HepG2 (cell line): ENCODE results near the gene NKPD1. TPM values are rescaled to one million over a fixed set of nuclear protein-coding genes. Genes with fewer than 3 reads are reported as not detected.

ENCODE experiments used
- ATAC-seq: fragments of 200-7000 bp; cut with Tn5 transposase; 3 replicates; pipeline ENCODE4 v1.9.1; 2020; ENCODE audit warnings: mild to moderate bottlenecking, moderate library complexity
- BruUV-seq: library from RNA; stranded (reverse); fragments of 400-500 nt; replicated peaks from 2 replicates; lab custom pipeline; 2021; lab: Mats Ljungman, UMichigan
- CTCF ChIA-PET: fragments of 300-600 bp; formaldehyde crosslinking; extraction: SDS; loops from one replicate; lab custom pipeline; 2021; ENCODE audit warnings: low total read pairs, inconsistent platforms, low intra/inter-chr PET ratio; lab: Yijun Ruan, JAX
- POLR2A ChIA-PET: fragments of 350-600 bp; sonication (Branson Sonifier 250); formaldehyde crosslinking; loops from one replicate; lab custom pipeline; 2020; ENCODE audit warnings: antibody characterized with exemption, inconsistent platforms; lab: Yijun Ruan, JAX
- DNase-seq: peaks from one replicate; pipeline ENCODE4 v3.0.0-alpha.2; 2015; ENCODE audit warnings: low spot score
- FAIRE-seq: peaks from 3 replicates; lab custom pipeline; 2011; peaks lifted over from hg19 to GRCh38; lab: Jason Lieb, UNC
- H2AFZ ChIP-seq: one replicate; pipeline ENCODE4 v1.6.1; 2011; ENCODE audit warnings: low read length, inconsistent platforms
- H3K27ac ChIP-seq: fragments of 300-600 bp; 3 replicates; pipeline ENCODE4 v1.8.0; 2011; ENCODE audit warnings: mixed run types, mild to moderate bottlenecking, mixed read lengths, low read length, inconsistent platforms; ENCODE audit not compliant: insufficient read depth; ENCODE audit errors: extremely low read length
- H3K27me3 ChIP-seq, 2 experiments: fragments of 200-600 bp in 1 of 2; 2 replicates in 1 of 2; 3 replicates in 1 of 2; pipeline versions ENCODE4 v1.6.0 to v1.8.0; 2011; ENCODE audit warnings: low read length in 2 of 2, mild to moderate bottlenecking in 2 of 2, moderate library complexity in 2 of 2, inconsistent platforms in 1 of 2; ENCODE audit not compliant: insufficient read depth in 2 of 2, control insufficient read depth in 1 of 2
- H3K36me3 ChIP-seq, 2 experiments: fragments of 200-600 bp in 1 of 2; replicated peaks in 1 of 2; 2 replicates in 1 of 2; 3 replicates in 1 of 2; pipeline versions ENCODE4 v1.5.1 to v1.8.0; 2011; ENCODE audit warnings: low read length in 2 of 2, inconsistent platforms in 1 of 2; ENCODE audit not compliant: insufficient read depth in 2 of 2, control insufficient read depth in 1 of 2
- H3K4me1 ChIP-seq: 2 replicates; pipeline ENCODE4 v1.5.1; 2012; ENCODE audit warnings: low read length, inconsistent platforms; ENCODE audit not compliant: insufficient read depth
- H3K4me2 ChIP-seq: 2 replicates; pipeline ENCODE4 v1.6.0; 2011; ENCODE audit warnings: low read depth, low read length, inconsistent platforms
- H3K4me3 ChIP-seq, 3 experiments: fragments of 200-600 bp in 1 of 3; sonication (generic), shearing (Covaris generic) in 1 of 3; replicated peaks in 1 of 3; 2 replicates each; pipeline ENCODE4 v1.5.1; 2011 to 2016; ENCODE audit warnings: low read length in 3 of 3, inconsistent platforms in 2 of 3, low read depth in 2 of 3, mild to moderate bottlenecking in 2 of 3, control low read depth in 1 of 3, mixed read lengths in 1 of 3; ENCODE audit not compliant: insufficient read depth in 1 of 3
- H3K79me2 ChIP-seq: one replicate; pipeline ENCODE4 v1.6.1; 2011; ENCODE audit warnings: low read length, inconsistent platforms; ENCODE audit not compliant: insufficient read depth
- H3K9ac ChIP-seq: 2 replicates; pipeline ENCODE4 v1.6.0; 2011; ENCODE audit warnings: mild to moderate bottlenecking, low read depth, low read length, inconsistent platforms; ENCODE audit not compliant: insufficient read depth
- H3K9me3 ChIP-seq: 2 replicates; pipeline ENCODE4 v1.5.1; 2012; ENCODE audit warnings: mild to moderate bottlenecking, low read length
- H4K20me1 ChIP-seq: 2 replicates; pipeline ENCODE4 v1.6.0; 2011; ENCODE audit warnings: inconsistent platforms, mild to moderate bottlenecking, low read length, moderate library complexity; ENCODE audit not compliant: insufficient read depth
- ATF2 ChIP-seq: sonication (generic); formaldehyde crosslinking; IDR thresholded peaks from 2 replicates; pipeline ENCODE4 v1.4.0; 2020; ENCODE audit warnings: missing genetic modification reagents
- KDM2A ChIP-seq: sonication (generic); formaldehyde crosslinking; IDR thresholded peaks from 2 replicates; pipeline ENCODE4 v1.4.0; 2020; ENCODE audit warnings: low read depth, missing genetic modification reagents, borderline replicate concordance
- PBX3 ChIP-seq: sonication (generic); formaldehyde crosslinking; IDR thresholded peaks from 2 replicates; pipeline ENCODE4 v1.8.1; 2023; ENCODE audit warnings: missing genetic modification reagents, inconsistent platforms, borderline replicate concordance
- POLR2AphosphoS5 ChIP-seq: IDR thresholded peaks from 2 replicates; pipeline ENCODE4 v1.6.1; 2012; ENCODE audit warnings: low read depth, low read length
- TBL1XR1 ChIP-seq: fragments of 150-350 bp; IDR thresholded peaks from 2 replicates; pipeline ENCODE4 v1.6.1; 2014; ENCODE audit warnings: borderline replicate concordance, low read length; ENCODE audit not compliant: partially characterized antibody
- ZMYM3 ChIP-seq: sonication (generic); formaldehyde crosslinking; IDR thresholded peaks from 2 replicates; pipeline ENCODE4 v1.5.1; 2020; ENCODE audit warnings: mild to moderate bottlenecking, missing genetic modification reagents
- ZNF142 ChIP-seq: sonication (generic); formaldehyde crosslinking; IDR thresholded peaks from 2 replicates; pipeline ENCODE4 v1.4.0; 2020; ENCODE audit warnings: missing genetic modification reagents
- ZNF383 ChIP-seq: sonication (generic); formaldehyde crosslinking; IDR thresholded peaks from 2 replicates; pipeline ENCODE4 v1.4.0; 2020; ENCODE audit warnings: missing genetic modification reagents, mild to moderate bottlenecking, borderline replicate concordance
- ZNF549 ChIP-seq: sonication (generic); formaldehyde crosslinking; IDR thresholded peaks from 2 replicates; pipeline ENCODE4 v1.5.0; 2020; ENCODE audit warnings: missing genetic modification reagents
- ZNF724P ChIP-seq: sonication (generic); formaldehyde crosslinking; IDR thresholded peaks from 2 replicates; pipeline ENCODE4 v1.8.0; 2022; ENCODE audit warnings: missing genetic modification reagents, borderline replicate concordance
- ZNF891 ChIP-seq: sonication (generic); formaldehyde crosslinking; IDR thresholded peaks from 2 replicates; pipeline ENCODE4 v1.5.0; 2020; ENCODE audit warnings: mild to moderate bottlenecking, missing genetic modification reagents
- WGBS: methylation state at CpG from one replicate; pipeline ENCODE4 v1.1.6; 2017; ENCODE audit warnings: low lambda C conversion rate; 5-methylcytosine and 5-hydroxymethylcytosine counted together
- in situ Hi-C: cut with HindIII; loops from 2 replicates; pipeline ENCODE4 v1.10.0; 2017; ENCODE audit warnings: low pct_unique_long_range_greater_than_20kb; ENCODE audit not compliant: extremely low pct_ligation_motif_present
- intact Hi-C: fragments of 100-400 bp; cut with micrococcal nuclease; formaldehyde crosslinking; loops from one replicate; pipeline ENCODE4 v1.10.0; 2022; ENCODE audit not compliant: unreplicated experiment
- polyA plus RNA-seq, 8 experiments: library from polyadenylated mRNA; depleted of rRNA in 3 of 8; stranded (reverse) in 7 of 8; unstranded in 1 of 8; fragments of >200 nt; fragmentation: Illumina TruSeq in 4 of 8; extraction: Trizol in 4 of 8; gene quantifications; 2 replicates each; pipeline versions ENCODE4 v1.2.1 to v1.2.3, GENCODE V29; 2011 to 2016; ENCODE audit warnings: low read depth in 4 of 8, missing spikeins in 1 of 8, mixed read lengths in 1 of 8; ENCODE audit not compliant: insufficient read depth in 1 of 8
- total RNA-seq, 5 experiments: library from RNA; depleted of rRNA; stranded (reverse); fragments of >200 nt; fragmentation: Illumina TruSeq; extraction: Trizol; gene quantifications; 2 replicates each; pipeline ENCODE4 v1.2.3, GENCODE V29; 2016; ENCODE audit warnings: low read depth in 1 of 5

Gene NKPD1
- total and polyA plus RNA-seq, 2 of the 13 experiments (the other 11 are each of a cell fraction or from before 2014, with no cell fraction given), result 0.03 TPM; not detected in 1

GRCh38 chr19:45178262-45179071, 17.7 kb upstream of the NKPD1 start, which contains the start of gene BLOC1S3 (continued):
- no peak for TF ChIP-seq ZNF142

- Histone ChIP-seq H3K79me2 (peaks cover 17% of the 10 kb centered on the region), H3K4me1 (peaks cover 49% of the 10 kb centered on the region), H3K36me3 (no peaks in the 10 kb centered on the region), H3K4me2 (peak within 1 kb of the TSS; percentile 76), H3K27ac (peak within 1 kb of the TSS; percentile 79), H3K27me3 (no peaks in the 10 kb centered on the region; a peak in 1 of 5 replicates), H3K4me3 (peak within 1 kb of the TSS; percentile 76 to 92 (median 87)), H2AFZ (no peak within 1 kb of the TSS), H3K9ac (peak within 1 kb of the TSS; percentile 83), H3K9me3 (no peaks in the 10 kb centered on the region), H4K20me1 (no peaks in the 10 kb centered on the region)
- no peak for FAIRE-seq
- CTCF ChIA-PET, result no interaction called here
- intact Hi-C loops (no loop called here), in situ Hi-C loops (no loop called here)
- BruUV-seq, result TSS peak; percentile 96
- POLR2A ChIA-PET, result interaction anchor here (0.8 to 3.4 kb wide), 16 partner anchors 9 to 292 kb away, joined by 3 to 29 read pairs (median 6); partner anchors contain the start of genes CLASRP, ERCC2, GEMIN7 and PPP1R37
- 1% methylated on average over 11 of the region's 36 CpGs for WGBS
- DNase-seq, result no peak
- peak; percentile 11 for ATAC-seq
- no peak for TF ChIP-seq ZNF549 (CRISPR knock-in tag)
- no peak for TF ChIP-seq ZNF891 (CRISPR knock-in tag)
- no peak; the same call in 1 of the 2 replicates for TF ChIP-seq ATF2
- no peak for TF ChIP-seq ZNF383
- TF ChIP-seq ZNF724P (CRISPR knock-in tag), result no peak
- TF ChIP-seq PBX3 (CRISPR knock-in tag), result no peak
- peak; percentile 49 for TF ChIP-seq KDM2A (CRISPR knock-in tag)
- TF ChIP-seq POLR2AphosphoS5, result peak; percentile 74
- no peak for TF ChIP-seq ZMYM3 (CRISPR knock-in tag)
- TF ChIP-seq TBL1XR1, result no peak
Observed at GRCh38 chr19:45177817-45178261, 17.1 kb upstream of the NKPD1 start, which contains the start of gene TRAPPC6A. Gene TRAPPC6A, minus strand, starts transcription at chr19:45178237. Its CDS starts 19 bp downstream, at chr19:45178218.
